Measurements from ENCODE around the gene TCF15.

Gene TCF15

DNA sequence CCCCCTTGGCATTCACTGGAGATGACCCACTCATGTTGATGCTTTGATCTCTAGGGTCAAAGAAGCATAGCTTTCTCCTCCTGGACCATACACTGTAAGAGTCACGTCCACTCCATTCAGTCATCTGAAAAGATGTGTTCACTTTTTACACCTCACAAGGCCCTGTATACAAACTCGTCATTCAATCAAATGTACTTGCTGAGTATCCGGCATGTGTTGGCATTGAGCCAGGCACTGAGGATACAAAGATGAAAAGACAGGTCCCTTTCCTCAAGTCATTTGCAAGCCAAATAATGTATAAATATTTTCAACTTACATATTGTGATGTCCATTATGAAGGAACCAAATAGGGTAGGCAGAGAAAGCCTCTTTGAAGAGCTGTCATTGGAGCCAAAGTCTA lies 34.0 kb downstream of the TCF15 start:
- no peak for DNase-seq

DNA sequence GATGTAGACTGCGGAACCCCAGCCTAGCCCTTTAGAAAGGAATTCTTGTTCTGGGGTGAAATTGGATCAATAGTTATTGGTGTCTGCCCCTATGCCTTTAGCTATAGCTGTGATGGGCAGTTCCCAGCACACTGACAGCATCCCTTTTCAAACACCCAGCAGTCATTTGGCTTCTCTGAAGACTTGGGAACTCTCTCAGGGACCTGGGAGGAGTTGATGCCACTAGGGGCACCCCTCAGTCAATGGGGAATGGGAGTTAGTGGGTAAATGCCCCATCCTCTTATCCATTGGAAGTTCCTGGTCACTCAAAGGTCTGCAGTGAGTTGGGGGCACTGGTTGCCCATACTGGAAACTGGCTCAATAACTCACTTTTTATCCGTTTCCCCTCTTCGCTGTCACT lies 34.9 kb downstream of the TCF15 start:
- DNase-seq = no peak

DNA sequence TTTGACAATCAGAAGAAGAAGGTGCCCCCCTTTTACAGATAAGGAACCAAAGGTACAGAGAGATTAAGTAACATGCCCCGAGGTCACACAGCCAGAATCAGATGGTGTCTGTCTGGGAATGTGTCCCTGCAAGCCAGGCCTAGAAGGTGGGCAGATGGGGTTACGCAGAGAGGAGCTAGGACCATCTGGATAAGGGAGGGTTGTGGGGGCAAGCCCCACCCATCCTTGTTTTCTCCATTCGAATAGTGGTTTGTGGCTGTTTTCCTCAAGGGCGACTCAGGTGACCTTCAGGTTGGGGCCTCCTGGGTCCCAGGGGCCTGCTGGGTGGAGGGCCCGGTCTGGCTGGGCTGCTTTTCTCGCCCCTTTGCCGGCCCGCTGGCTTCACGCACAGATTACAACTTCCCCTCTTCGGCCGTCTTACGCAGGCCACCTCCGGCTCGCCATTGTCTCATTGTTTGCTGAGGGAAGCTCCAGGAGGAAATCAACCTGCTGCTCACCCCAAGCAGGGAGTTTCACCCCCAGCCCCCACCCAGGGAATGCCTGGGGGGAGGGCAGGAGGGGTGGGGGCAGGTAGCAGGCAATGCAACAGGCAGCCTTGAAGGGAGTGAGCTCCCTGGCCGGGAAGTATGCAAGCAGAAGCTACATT lies 35.7 kb downstream of the TCF15 start:
- no peak for DNase-seq

DNA sequence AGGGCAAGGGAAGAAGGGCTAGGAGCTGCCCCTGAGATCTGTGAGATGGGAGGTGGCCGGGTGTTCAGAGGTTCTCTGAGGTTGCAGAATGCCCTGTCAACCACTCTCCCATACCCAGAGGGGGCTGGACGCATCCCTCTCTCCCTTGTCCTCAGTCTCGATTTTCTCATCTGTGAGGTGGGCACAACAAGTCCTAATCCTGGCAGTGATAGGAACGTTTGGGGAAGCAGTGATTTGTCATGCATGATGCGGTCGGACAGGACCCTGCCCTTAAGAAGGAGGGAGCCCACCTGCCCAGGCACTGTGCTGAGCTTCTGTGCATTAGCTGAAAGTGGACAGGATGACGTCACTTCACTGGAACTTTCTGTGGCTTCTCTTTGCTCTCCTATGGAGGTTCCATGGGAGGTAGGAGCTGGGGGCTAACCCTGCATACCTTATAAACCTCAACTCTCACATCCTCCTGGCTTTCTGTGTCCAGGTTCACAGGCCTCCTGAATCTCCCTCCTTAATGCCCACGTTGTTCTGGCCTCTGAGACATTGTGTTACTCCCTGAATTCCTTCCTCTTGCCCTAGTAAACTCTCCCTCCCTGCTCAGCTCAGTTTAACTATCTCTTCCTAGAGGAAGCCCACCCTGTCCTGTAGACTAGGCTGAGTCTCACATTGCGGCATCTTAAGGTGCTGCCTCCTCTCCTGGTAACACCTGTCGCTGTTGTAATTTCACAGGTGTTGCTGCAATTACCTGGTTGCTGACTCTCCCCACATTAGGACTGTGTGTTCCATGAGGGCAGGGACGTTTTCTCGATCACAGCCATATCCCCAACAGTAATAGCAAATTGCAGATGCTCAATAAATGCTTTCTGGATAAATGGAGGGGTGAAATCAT lies 36.5 kb downstream of the TCF15 start:
- no peak for DNase-seq

DNA sequence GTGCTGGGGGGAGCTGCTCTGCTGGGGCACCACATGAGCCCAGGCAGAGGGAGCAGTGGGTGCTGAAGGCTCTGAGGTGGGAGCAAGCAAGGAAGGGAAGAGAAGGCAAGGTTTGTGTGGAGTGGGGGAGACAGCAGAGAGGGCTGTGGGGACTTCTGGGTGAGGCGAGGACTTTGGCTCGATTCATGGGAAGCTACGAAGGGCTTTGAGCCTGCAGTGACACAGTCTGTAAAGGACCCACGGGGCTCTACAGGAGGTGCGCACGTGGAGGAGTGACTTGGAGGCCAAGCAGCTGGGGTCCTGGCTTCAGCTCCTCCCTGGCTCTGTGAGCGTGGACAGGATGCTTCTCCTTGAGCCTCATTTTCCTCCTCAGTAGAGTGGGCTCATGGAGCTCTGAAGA lies 37.4 kb downstream of the TCF15 start:
- no peak for DNase-seq

DNA sequence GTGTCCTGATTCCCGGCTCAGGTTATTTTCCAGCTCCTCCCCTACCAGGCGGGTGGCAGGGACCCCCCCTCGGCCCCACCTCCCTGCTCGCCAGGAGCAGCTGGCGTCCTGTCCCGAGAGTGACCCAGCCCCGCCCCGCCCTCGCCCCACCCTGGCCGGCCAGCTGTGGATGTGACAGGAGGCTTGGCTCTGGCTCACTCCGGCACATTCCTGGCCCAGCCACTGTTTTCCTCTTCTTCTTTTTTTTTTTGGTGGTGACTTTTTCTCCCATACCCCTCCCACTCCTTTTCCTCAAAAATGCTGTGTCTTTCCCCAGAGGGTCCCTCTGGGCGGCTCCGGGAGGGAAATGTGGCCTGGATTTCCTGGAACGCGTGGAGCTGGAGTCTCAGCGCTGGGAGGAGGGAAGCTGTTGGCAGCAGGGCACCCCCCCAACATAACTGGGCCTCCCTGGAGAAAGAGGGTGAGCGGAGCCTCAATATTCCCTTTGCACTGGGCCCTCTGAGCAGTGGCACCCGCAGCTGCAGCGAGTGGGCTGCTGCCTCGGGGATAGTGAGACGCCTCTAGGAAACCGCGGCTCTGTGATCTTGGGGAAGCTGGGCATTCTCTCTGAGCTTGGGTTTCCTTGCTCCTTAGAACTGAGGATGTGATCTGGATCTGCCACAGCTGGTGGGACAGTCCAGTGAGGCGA lies 38.2 kb downstream of the TCF15 start:
- no peak for DNase-seq

DNA sequence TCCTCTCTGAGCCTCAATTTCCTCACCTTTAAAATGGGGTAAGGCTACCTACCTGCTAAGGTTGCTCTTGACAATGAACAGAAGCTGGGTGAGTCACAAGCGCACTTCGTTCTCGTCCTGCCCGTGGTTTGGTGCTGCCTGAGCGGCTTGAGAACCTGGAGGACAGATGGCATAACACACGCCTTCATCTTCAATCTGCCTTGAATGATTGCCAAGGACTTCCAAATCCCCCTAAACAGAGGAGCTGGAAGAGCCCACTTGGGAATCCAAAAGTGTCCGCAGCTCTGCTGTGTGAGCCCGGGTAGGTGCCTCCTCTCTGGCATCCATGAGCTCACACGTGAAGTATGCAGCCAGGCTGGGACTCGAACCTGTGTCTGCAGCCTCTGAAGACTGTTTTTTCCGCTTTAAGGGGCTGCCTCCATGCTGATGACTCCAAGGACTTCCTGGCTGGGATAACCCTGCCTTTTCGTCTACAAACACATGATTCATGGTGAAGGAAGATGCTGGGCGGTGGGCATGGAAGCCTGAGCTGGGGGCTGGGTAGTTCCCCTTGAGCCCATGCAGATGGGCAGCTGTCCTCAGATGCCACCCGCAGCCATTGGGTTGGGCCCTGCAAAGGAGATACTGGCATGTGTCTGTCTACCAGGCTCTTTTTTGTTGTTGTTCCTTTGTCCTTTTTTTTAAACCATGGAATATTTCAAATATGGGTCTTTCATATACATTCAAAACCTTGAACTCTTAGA lies 41.3 kb downstream of the TCF15 start:
- DNase-seq = no peak

DNA sequence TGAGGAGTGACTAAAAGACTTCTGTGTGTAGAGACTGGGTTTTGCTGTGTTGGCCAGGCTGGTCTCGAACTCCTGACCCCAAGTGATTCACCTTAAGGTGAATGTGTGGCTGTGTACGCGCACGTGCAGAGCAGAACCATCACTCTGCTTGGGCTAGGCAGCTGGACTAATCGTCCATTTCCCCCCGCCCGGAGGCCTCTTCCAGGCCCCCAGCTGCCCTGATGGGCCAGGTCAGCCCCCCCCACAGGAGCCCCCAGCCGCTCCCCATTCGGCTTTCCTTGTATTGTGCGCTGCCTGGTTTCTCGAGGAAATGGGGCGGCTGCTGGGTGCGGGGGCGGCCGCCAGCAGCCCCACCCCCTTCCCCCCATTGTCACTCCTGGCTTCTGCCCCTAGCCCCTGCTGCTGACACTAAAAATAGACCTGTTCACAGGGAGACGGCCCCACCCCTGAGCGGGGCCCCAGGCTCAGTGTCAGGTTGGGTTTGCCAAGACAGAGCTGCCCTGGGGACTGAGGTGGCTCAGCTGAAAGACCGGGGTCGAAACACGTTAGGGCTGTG lies 41.9 kb downstream of the TCF15 start:
- no peak for DNase-seq

DNA sequence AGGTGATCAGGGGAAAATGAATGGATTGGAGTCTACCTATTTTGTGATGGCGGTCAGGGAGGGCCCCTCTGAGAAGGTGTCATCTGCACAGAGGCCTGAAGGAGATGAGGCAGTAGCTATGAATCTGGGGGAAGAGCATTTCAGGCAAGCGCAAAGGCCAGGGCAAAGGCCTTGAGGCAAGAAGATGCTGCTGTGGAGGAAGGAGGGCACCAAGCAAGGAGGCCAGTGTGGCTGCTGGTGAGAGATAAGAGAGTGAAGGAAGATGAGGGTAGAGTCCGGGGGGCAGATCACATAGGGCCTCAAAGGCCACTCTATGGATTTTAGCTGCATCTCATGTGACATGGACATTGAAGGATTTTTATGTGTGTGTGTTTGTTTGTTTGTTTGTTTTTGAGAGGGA lies 45.9 kb downstream of the TCF15 start:
- no peak for DNase-seq

DNA sequence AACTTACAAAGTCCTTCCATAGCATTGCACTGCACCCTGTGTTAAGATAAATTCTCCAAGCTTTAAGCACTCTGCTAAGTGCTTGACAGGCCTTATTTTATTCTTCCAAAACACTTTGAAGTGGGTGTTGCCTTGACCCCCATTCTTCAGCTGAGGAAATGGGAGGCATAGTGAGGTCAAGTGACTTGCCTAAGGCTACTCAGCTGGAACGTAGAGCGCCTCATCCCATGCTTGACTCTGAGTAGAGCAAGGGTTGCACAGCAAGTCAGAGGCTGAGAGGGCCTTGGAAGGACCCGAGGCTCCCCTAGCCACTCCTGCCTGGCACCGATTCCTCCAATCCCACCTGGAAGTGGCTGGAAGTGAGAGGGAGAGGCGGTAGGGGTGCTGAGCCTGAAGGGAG lies 46.9 kb downstream of the TCF15 start:
- DNase-seq = no peak

DNA sequence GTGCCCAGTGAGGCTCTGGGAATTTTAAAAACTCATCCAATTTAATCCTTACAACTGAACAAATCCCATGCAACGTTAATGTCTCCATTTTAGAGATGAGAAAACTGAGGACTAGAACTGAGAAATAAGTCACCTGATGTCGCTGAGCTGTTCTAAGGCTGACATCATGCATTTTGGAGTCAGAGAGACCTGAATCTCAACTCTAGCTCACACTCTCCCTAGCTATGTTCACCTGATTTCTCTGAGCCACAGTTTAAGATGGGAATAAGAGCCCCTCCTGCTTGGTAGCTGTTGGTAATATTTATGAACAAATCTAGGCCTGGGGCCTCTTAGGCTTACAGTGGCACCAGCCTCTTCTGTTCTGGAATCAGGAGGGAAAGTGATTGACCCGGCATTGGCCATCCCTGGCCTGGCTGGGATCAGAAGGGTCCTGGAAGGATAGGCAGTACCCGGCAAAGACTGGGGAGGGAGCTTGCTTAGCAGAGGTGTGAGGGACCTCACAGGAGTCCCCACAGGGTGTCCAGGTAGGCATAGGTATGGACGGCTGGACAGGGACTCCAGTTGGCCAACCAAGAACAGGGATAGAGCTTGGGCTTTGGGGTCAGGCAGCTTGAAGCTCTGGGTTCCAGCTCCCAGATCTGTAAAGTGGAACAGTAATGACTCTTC lies 47.7 kb downstream of the TCF15 start:
- DNase-seq = no peak

DNA sequence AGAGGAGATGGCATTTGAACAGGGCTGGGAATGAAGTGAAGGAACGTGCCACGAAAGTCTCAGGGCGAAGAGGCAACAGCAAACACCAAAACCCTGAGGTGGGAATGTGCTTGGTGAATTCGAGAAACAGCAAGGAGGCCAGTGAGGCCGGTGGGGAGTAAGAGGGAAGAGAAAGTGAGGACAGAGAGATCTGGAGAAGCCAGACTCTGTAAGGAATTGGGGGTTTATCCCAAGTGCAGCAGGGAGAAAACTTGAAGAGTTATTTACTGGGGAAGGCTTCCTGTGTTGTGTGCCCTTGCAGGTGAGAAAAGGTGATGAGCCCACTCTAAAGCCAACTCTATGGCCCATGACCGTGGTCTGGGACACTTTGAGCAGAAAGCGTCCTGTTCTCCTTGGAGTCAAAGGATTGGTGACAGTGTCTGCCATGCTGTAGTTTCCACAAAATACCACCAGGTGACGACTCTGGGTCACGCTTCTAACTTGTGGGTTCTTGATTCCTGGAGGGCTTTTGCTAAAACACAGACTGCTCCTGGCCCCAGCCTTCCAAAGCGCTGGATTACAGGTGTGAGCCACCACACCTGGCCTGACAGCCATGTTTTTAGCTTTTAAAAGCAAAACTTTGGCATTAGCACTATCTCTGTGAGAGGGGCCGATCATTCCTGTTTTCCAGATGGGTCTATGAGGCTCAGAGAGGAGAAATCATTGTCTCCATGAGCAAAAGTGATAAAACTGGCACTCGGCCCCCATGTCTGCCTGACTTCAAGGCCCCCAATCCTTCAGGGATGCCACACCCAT lies 48.5 kb downstream of the TCF15 start:
- DNase-seq = peak; percentile 39

DNA sequence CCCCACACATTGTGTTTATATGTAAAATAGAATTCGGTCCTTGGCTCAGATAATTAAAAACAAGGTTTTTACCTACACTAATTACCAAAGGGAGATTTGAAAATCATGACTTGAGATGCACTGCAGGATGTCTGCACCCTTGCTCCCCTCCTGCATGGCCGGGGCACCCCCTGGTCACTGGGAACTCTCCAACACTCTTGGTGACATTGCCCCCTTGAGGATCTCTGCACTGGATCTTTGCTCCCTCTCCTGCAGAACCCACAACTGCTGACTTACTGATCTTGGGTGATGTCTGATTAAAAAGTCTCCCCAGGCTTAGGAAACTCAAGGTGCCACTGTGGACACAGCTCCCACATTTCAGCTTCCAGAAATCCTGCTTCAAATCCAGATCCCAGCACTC lies 49.4 kb downstream of the TCF15 start:
- DNase-seq = no peak

DNA sequence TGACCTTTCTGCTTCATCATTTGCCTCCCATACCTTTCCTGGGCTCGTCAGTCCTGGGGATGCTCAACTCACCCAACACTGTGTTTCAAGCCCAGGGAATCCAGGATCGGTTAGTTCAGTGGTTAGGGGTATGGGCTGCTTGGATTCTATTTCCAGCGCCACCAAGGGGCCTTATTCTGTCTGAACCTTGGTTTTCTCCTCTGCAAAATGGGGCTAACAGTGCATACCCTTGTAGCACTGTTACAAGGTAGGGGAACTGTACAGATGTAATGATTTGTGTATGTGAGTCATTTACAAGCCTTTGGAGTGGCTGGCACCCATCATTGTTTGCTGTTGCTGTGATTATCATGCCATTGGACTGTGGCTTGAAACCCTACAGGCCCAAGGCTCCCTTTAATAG lies 52.0 kb downstream of the TCF15 start:
- DNase-seq = no peak

DNA sequence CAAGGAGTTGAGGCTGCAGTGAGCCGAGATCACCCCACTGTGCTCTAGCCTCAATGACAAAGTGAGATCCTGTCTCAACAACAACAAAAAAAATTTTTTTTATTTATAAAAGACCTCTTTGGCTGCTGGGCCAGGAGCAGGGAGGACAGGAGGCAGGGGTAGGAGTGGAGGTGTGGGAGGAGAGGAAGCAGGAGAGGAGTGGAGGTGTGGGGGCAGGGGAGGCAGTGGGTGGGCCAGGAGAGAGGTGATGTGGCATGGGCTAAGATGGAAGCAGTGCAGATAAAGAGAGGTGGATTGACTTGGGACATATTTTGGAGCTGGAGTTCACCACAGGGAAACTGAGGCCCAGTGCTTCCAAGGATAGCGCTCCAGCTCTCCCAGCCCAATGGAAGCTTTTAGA lies 53.1 kb downstream of the TCF15 start:
- no peak for DNase-seq

DNA sequence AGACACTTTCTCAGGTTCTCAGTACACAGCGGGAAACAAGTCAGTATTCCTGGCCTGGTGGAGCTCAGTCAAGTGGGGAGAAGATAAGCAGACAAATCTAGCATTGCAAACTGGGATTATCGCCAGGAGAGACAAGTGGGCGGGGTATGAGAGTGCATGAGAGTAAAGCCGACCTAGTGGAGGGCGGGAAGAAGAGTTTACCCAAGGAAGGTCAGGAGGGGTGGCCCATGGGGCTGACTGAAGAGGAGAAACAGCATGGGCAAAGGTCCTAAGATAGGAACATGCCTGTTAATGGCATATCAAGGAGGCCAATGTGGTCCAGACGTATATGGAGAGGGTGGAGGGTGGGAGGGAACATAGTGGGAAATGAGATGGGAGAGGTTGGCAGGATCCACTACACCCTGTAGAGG lies 54.1 kb downstream of the TCF15 start:
- peak; percentile 11 for DNase-seq
